COR-L47 (cell line): ENCODE measurements around the gene RTRAF.

Experiments used
- DNase-seq: peaks from one replicate; lab custom pipeline; 2025; lab: John Stamatoyannopoulos, UW

Gene RTRAF

GRCh38 chr14:51989293-51990234 is at the start of gene RTRAF:
Gene RTRAF (plus strand): TSS chr14:51989546. CDS start chr14:51989640, 94 bp downstream.
- peak; percentile 95 for DNase-seq

DNA sequence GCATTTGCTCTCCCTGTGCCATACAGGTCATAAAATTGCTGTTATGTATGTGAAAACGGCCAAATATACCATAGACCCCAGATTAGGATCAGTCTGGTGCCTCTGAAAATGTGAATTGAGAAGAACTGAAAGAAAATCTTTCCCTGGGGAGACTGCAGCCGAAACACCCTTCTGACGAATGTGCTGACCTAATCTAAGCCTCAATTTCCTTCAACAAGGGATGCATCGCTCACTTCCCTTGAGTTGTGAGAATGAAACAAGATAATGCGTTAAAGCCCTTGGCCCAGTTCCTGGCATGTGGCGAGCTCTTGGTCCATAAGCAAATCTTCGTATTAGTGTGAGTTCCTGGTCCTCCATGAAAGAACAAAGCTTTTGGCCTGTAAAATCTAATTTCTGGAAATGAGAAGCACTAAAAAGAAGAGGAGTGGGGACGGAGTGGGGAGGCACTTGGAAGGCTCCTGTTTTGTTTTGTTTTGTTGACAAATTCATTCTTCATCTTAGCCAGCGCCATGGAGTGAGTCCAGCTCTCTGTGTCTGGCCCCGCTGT is 49.5 kb upstream of the RTRAF start:
- no peak for DNase-seq

DNA sequence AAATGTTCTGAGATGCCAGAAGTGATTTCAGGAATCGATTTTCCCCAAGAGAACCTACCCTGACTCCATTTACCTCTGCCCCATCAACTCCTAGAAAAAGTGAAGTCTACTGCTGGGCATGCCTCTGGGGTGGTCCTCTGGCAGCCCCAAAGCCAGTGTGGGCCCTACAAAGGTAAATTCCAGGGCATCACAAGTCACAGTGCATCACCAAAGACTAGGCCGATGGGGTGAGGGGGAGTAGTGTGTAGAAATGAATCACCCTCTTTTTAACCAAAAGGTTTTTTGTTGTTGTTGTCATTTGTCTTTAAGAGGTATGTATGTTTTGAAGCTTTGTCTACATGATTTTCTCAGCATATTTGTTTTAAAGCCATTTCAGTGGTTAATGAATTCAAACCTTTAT is 46.4 kb upstream of the RTRAF start:
- no peak for DNase-seq

- no peak for DNase-seq
Observed at GRCh38 chr14:51950007-51950406, 39.3 kb upstream of the RTRAF start.

DNA sequence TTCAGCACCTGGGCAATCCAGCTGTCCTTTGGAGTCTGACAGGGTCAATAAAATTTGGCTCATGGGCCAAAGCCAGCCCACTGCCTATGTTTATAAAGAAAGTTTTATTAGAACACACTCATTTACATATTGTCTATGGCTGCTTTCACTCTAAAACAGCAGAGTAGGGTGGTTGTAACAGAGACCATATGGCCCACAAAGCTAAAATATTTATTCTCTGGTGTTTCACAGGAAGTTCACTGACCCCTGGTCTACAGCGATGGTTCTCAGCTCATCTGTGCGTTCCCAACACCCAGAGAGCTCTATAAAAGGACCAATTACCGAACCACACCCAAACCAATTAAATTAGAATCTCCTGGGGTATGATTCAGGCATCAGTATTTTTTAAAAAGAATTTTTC is 37.7 kb upstream of the RTRAF start:
- no peak for DNase-seq

DNA sequence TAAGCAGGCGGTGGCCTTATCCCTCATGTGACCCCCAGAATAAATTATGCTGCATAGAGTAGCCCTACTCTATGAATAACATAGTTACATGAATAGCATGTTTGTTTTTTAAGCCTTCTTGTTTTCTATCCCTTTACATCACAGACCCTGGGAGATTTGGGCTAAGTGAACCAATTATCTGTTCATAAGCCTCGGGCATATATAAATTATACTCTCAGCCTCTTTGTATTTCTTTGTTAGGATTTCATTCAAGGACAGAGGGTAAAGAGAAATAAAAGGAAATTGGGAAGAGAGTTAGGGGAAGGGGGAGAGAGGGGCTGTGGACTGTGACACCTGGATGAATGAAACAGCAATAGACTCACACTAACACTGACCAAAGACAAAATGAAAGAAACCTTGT is 35.3 kb upstream of the RTRAF start:
- peak; percentile 45 for DNase-seq

- DNase-seq: no peak
Observed at GRCh38 chr14:51954657-51955056, 34.7 kb upstream of the RTRAF start.

DNA sequence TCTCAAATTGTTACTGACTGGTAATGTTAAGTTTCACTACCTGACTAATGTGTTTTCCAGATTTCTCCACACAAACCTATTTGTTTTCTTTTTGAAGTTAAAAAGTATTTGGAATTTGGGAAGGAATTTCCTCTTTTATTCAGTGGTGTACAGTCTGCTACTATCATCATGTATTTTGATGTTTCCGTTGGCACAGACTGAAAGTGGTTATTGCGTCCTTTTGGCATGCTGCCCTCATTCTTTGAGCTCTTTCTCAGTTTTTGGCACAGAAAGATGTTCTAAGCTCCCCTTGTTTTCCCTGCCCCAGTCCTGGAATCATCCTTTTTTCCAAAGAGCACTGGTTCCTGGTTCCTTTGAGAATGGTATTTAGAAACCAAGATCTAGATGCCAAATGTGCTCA is 31.4 kb upstream of the RTRAF start:
- no peak for DNase-seq

GRCh38 chr14:51959928-51960327 is 29.4 kb upstream of the RTRAF start:
- DNase-seq: no peak

- no peak for DNase-seq
Observed at GRCh38 chr14:51960866-51961265, 28.5 kb upstream of the RTRAF start.

GRCh38 chr14:51962711-51963110 is 26.6 kb upstream of the RTRAF start:
- no peak for DNase-seq

- no peak for DNase-seq
Observed at GRCh38 chr14:51963286-51963685, 26.1 kb upstream of the RTRAF start.

GRCh38 chr14:51967521-51967920 is 21.8 kb upstream of the RTRAF start:
- DNase-seq: no peak

GRCh38 chr14:51969852-51970540 is 19.4 kb upstream of the RTRAF start:
- no peak for DNase-seq

DNA sequence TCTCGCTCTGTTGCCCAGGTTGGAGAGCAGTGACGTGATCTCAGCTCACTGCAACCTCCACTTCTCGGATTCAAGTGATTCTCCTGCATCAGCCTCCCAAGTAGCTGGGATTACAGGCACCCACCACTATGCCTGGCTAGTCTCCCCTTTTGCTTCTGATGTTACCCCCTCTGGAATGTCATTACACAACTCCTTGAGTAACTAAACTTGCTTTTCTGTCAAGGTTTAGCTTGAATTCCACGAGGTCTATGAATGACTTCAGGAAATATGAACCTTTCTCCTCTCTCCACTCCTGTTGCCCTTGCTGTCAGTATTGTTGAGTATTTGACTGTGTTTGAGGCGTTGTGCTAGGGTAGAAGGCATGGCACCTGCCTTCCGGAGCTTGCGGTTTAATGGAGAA is 16.8 kb upstream of the RTRAF start:
- DNase-seq: no peak

- no peak for DNase-seq
Observed at GRCh38 chr14:51977075-51977474, 12.3 kb upstream of the RTRAF start.

DNA sequence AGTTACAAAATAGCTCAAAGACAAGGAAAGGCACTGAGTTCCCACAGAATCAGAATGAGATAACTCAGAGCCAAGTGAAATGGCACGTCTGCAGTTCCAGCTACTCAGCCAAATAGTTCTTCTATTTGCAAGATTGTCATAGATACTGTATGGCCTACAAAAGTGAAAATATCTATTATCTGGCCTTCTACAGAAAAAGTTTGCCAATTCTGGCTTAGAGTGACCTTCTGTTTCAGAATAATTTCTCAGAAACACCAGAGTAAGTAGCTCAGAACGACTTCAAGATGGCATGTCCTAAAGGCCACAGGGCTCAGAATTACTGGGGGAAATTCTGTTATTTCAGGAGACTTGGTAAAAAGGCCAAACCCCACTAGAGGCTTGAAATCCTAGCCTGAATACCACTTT is 10.7 kb upstream of the RTRAF start:
- no peak for DNase-seq

DNA sequence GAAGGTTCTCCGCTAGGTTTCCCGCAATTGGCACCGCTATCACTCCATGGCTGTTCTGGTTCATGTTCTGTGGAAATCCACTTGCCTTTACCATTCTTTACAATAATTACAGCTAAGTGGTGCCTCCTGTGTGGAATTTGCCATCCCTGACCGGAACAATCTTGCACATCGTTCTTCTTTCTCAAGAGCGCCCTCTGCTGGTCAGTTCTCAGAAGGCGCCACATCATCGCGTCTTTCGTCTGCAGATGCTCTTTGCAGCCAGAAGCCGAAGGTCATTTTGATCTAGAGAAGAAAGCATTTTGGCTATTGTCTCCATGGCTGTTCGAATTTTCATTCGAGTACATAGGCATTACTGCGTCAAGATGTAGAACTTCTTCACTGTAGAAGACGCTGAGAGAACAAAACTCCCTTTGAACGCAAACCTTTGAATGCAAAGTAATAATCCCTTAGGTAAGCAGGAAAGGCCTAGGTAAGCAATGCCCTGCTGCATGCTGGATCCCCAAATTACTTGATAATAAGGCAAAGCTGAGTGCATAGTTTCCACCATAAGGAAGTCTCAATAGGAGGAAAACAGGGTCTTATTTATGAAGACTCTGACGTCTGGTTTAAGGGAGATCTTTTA is 10.1 kb upstream of the RTRAF start:
- peak; percentile 74 for DNase-seq

- no peak for DNase-seq
Observed at GRCh38 chr14:51981218-51981854, 8.0 kb upstream of the RTRAF start.

GRCh38 chr14:51988221-51988620 is 1.1 kb upstream of the RTRAF start:
- DNase-seq: no peak

DNA sequence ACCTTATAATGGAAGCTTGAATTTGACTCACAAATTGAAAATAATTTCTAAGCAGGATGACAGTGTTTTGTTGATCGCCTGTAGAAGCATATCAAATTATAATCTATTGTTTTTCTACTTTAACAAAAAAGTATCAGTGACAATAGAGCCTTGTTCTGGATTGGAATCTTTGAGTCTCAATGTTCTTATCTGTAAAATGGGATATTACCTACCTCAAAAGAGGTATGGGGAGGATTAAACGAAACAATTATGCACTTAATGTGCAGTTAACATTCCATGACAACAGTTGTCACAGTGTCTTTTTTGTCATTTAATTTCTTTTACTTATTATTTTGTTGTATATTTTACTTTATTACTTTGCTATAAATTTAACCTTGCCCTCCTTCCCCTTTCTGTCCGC is 1.1 kb downstream of the RTRAF start:
- no peak for DNase-seq

DNA sequence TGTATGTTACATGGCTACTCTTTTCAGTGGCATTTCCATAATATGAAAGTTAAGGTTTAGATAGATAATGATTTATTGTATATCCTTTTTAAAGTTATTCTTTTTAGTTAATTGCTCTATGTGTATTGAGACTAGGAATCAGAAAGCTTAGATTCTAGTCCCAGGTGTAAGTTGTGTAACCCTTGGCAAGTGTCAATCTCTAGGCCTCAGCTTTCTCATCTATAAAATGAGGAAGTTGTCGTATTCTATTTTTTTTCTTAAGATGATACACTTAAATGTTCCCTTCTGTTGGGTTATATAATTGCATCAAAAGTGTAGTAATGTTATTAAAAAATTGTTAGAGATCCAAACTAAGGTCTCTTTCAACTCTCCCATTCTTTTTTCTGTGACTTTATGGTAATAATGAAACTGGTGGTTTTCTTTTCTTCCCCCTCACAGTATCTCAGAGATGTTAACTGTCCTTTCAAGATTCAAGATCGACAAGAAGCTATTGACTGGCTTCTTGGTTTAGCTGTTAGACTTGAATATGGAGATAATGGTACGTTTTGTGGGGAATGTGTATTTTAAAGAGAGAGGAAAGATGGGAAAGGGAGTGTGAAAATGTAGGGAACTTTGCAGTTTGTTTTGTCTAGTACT is 4.1 kb downstream of the RTRAF start:
- DNase-seq: no peak
